H1 (cell line): ENCODE measurements around the gene NELL1. TPM values are rescaled to one million over a fixed set of nuclear protein-coding genes. Genes with fewer than 3 reads are reported as not detected.

Source experiments
- SUZ12 ChIP-seq: fragments of 200-600 bp; sonication (generic); IDR thresholded peaks from 2 replicates; pipeline ENCODE4 v1.6.1; 2012; ENCODE audit warnings: mild to moderate bottlenecking, inconsistent platforms, low read length, moderate library complexity, mixed read lengths
- polyA plus RNA-seq, 7 experiments: library from polyadenylated mRNA; depleted of rRNA in 3 of 7; stranded (reverse) in 5 of 7; unstranded in 2 of 7; fragments of >200 nt in 5 of 7; fragments of 200-250 nt in 2 of 7; gene quantifications; 1 replicate in 5 of 7; 2 replicates in 1 of 7; 4 replicates in 1 of 7; pipeline versions ENCODE4 v1.2.1 to v1.2.3, GENCODE V29; 2011 to 2013; ENCODE audit warnings: missing spikeins in 2 of 7, mixed read lengths in 2 of 7
- total RNA-seq: library from RNA; stranded (reverse); fragmentation: NEBNext Ultra II Directional; extraction: Animal tissue kit (Norgen Biotek cat#: 25700); gene quantifications from 2 replicates; pipeline ENCODE4 v1.2.1, GENCODE V29; 2021
- TF ChIP-seq, protein P1 (sequence below), 3 experiments: IDR thresholded peaks; 1 replicate in 2 of 3; 2 replicates in 1 of 3; pipeline versions ENCODE4 v1.5.1 to v1.6.1; 2011; ENCODE audit warnings: low read length in 3 of 3, mild to moderate bottlenecking in 3 of 3, inconsistent platforms in 2 of 3, low read depth in 1 of 3, moderate library complexity in 1 of 3; ENCODE audit not compliant: insufficient read depth in 1 of 3; ENCODE audit errors: control extremely low read depth in 1 of 3

Gene NELL1
- total and polyA plus RNA-seq, 2 of the 8 experiments (the other 6 are each of a cell fraction or from before 2014, with no cell fraction given), result 0.21 TPM; not detected in 1

DNA sequence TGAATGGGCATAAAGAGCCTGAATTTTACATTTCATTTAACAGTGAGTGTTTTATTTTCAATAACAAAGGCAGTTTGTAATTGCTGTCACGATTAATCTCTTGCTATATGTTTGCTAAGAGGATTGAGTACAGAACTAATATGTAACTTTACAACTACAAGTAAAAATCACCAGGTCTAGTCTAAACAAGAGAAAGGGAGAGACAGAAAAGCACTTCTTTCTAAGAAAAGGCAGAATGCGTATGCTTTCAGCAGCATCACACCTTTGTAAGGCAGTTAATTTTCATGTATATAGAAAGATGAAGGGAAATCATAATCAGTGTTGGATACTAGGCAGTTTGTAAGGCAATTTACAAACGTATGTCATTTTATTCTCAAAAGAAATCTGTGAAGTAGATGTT, 169.8 kb downstream of the NELL1 start (continued):
- TF ChIP-seq, protein P1, sequence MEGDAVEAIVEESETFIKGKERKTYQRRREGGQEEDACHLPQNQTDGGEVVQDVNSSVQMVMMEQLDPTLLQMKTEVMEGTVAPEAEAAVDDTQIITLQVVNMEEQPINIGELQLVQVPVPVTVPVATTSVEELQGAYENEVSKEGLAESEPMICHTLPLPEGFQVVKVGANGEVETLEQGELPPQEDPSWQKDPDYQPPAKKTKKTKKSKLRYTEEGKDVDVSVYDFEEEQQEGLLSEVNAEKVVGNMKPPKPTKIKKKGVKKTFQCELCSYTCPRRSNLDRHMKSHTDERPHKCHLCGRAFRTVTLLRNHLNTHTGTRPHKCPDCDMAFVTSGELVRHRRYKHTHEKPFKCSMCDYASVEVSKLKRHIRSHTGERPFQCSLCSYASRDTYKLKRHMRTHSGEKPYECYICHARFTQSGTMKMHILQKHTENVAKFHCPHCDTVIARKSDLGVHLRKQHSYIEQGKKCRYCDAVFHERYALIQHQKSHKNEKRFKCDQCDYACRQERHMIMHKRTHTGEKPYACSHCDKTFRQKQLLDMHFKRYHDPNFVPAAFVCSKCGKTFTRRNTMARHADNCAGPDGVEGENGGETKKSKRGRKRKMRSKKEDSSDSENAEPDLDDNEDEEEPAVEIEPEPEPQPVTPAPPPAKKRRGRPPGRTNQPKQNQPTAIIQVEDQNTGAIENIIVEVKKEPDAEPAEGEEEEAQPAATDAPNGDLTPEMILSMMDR (IDR thresholded peaks at IDR 0.05; ENCODE audit: control extremely low read depth in 1 of 3, insufficient read depth in 1 of 3, low read depth in 1 of 3, low read length in 3 of 3), result no peak
- no peak for TF ChIP-seq SUZ12
